ENCODE results near the gene PDE6H.

GRCh38 chr12:14963520-14963919 lies 9.3 kb upstream of the PDE6H start:
- TF ChIP-seq POLR2AphosphoS5 (IDR thresholded peaks at IDR 0.05; ENCODE audit: insufficient read depth, low read depth, low read length): no peak
- no peak for TF ChIP-seq EZH2 (IDR thresholded peaks at IDR 0.05; ENCODE audit: borderline replicate concordance, low read depth, low read length, severe bottlenecking)
- no peak for TF ChIP-seq POLR2A (IDR thresholded peaks at IDR 0.05; ENCODE audit: low read depth, low read length)
